Limb (tissue), 2 donors: Measurements from ENCODE around the gene CMTM4.
"Not testable (repeated sequence)": the region's sequence is repeated elsewhere in the genome, so short reads cannot be mapped to it uniquely, and the experiment has no call there.

Experiments used
- DNase-seq, 2 donors: peaks; one replicate each; pipeline ENCODE4 v3.0.0-alpha.2; 2016; ENCODE audit errors: extremely low spot score in 2 of 2

The CMTM4 gene

DNA sequence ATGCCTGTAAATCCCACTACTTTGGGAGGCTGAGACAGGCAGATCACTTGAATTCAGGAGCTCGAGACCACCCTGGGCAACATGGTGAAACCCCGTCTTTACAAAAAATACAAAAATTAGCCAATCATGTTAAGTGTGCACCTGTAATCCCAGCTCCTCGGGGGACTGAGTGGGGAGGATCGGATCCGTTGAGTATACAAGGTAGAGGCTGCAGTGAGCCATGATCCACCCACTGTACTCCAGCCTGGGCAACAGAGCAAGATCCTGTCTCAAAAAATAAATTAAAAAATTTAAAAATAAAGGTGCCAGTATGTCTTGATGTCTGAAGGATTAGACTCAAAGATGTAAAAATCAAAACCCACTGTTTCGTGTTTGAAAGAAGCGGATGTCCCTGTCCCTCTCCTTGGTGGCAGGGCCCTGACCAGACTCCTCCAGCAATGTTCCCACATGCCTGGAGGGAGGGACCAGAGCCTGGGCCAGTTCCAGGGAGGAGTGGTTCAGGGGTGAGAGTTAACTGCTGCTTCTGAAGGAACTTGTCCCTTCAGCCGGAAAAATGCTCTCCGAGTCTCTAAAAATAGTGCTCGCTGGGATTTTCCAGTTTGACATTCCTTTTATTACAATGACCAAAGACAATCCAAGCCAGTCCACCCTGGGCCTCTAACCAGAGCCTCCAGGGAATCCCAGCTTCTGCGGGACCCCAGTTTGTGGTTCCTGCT lies 9.4 kb upstream of the CMTM4 start:
- DNase-seq: no peak

DNA sequence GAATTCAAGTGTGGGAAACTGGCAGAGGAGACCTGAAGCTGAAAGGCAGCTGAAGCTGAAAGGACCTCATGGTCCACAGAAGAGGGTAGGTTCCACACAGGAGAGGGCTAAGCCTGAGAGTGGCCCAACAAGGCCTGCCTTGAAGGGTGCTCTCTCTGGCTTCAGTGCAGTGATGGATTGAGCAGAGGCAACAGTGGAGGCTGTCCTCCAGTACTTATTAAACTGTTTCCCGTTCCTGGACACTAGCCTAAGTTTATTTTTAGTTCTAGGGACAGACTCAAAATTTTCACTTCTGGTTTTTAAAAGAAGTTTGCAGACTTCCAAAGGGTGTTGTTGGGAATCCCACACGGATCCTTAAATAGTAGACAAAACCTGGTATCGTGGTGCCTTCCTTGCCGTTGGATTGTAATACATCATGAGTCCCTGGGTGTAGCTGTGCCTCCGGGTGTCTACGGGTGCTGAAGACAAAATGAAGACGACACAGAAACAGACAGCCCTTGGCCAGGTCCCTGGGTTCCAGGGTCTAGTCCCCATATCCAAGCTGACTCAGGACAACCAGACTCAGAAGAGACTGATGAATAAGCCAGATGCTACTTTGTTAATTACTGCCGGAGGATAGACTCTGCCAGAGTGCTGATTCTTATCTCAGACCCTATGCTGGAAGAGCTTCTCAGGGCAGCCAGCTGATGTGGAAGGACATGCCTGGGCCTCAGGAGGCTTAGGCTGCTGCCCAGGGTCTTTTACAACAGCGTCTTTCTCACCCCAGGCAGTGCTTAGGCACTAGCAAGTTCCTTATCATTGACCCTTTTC lies 7.1 kb upstream of the CMTM4 start:
- DNase-seq: no peak

DNA sequence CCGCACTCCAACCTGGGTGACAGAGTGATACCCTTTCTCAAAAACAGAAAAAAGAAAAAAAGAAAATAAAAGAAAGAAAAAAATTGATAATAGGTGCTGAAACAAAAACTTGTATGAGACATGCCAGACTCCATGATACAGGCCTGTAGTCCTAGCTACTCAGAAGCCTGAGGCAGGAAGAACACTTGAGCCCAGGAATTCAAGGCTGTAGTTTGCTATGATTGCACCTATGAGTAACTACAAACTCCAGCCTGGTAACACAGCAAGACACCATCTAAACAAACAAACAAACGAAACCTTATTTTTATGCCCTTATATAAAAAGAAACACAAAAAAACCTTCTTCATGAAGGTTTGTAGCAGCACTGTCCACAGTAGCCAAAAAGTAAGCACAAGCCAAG lies 5.0 kb upstream of the CMTM4 start:
- no peak for DNase-seq

DNA sequence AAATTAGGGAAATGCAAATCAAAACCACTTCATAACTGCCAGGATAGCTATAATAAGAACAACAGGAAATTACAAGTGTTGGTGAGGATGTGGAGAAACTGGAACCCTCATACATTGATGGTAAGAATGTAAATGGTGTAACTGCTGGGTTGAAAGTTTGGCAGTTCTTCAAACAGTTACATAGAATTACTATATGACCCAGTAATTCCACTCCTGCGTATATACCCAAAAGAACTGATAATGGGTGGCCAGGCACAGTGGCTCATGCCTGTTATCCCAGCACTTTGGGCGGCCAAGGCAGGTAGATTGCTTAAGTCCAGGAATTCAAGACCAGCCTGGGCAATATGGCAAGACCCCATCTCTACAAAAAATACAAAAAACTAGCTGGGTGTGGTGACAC lies 4.5 kb upstream of the CMTM4 start:
- no peak for DNase-seq

DNA sequence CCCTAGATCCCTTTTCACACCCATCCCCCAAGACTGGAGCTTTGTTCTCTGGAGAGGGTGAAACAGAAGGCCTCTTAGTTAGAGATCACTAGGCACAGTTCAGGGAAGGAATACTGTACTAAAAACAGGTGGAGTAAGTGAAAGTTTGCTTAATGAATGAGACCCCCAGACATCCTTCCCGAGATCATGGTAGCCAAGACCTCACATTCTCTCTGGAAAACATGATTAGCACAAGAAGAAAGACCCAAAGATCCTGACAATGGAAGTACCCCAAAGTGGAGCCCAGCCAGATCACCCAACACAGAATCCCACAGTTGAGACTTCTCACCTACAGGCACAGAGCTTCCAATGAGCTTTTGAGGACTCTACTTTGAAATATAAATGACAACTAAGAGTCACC lies 3.4 kb upstream of the CMTM4 start:
- no peak for DNase-seq

DNA sequence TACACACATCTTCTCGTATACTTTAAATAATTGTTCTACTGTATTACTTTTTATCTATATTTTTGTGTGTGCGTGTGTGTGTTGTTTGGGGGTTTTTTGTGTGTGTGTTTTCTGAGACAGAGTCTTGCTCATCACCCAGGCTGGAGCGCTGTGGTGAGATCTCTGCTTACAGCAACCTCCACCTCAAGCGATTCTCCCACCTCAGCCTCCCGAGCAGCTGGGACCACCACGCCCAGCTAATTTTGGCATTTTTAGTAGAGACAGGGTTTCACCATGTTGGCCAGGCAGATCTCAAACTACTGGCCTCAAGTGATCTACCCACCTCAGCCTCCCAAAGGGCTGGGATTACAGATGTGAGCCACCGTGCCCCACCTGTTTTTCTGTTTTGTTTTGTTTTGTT lies 1.5 kb upstream of the CMTM4 start:
- DNase-seq: no peak

DNA sequence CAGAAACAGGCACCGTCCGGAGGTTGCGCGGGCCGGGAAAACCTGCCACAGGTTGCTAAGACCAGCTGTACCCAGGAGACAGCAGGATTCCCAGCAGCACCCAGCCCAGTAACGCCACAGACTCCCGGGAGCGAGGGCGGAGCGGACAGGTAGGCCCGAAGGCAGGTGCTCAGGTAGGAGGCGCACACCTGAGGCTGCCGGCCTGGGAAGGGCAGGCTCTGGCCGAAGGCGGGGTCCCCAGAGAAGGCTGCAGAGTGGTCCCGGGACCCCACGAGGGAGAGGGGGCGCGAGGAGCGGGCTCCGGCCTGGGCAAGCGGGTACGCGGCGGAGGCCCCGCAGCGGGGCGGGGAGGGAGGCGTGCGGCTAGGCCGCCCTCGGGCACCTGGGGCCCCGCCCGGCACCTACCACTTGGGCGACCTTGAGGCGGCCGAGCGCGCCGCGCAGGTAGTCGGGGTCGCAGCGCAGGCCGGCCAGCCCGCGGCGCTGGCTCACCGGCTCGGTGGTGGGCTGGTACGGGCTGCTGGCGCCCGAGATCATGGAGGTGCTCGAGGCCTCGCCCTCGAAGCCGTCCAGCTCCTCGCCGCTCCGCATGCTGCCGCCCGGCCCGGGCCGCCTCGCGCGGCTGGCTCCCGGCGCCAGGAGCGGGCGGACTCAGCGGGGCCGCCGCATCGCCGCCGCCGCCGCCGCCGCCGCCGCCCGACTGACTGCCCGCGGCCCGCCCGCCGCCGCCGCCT lies 441 bp downstream of the CMTM4 start:
- DNase-seq: peak in 1 of 2 donors; percentile 63

DNA sequence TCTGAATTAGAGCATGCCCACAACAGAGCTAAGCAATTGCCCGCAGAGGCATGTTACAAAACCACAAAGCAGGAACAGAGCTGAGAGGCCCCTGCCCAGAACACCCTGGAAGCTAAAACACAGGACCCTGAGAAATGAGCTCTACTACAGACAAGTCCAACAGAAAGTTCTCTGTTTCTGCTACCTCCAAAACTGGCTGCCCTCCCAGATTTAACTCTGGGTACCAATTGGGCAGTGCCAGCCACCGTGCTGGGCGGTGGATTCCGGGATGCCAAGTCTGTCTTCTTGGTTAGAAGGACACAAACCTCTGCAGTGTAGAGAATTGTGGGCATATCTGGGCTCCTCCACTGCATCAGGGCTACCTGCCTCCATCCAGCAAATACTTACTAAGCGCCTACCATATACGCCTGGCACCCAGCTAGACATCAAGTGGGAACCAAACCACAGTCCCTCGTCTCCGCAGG lies 1.0 kb downstream of the CMTM4 start:
- DNase-seq: no peak

DNA sequence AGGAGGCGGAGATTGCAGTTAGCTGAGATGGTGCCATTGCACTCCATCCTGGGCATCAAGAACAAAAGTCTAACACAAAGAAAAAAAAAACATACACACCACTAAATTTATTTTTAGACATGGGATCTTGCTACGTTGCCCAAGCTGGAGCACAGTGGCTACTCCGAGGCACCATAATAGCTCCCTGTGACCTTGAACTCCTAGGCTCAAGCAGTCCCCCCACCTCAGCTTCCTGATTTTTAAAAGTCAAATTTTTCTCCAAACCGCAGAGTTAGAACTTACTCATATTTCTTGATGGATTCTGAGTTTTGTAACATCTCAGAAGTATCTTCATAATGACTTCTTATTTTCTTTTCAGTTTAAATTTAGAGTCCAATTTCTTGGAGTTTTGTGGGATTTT lies 3.4 kb downstream of the CMTM4 start:
- DNase-seq: no peak

DNA sequence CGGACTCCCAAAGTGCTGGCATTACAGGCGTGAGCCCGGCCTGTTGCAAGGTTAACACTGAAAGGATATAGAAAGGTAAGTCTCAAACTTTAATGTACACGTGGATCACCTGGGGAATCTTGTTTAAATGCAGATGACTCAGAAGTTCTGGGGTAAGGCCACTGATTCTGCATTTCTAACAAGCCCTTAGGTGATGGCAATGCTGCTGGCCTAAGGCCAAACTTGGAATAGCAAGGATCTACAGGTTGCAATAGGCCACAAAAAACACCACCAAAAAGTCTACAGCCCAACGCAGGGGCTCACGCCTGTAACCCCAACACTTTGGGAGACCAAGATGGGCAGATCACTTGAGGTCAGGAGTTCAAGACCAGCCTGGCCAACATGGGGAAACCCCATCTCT lies 4.2 kb downstream of the CMTM4 start:
- DNase-seq: no peak

DNA sequence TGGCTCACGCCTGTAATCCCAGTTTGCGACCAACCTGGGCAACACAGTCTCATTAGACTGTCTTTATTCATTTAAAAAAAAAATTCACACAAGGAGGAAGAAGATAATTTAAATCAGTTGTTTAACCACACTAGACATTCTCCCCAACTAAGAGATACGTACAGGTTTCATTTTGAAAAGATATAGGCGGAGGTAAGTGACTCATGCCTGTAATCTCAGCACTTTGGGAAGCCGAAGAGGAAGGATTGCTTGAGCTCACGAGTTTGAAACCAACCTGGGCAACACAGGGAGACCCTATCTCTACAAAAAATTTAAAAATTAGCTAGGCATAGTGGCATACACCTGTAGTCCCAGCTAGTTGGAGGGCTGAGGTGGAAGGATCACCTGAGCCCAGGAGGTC lies 5.3 kb downstream of the CMTM4 start:
- DNase-seq: no peak

DNA sequence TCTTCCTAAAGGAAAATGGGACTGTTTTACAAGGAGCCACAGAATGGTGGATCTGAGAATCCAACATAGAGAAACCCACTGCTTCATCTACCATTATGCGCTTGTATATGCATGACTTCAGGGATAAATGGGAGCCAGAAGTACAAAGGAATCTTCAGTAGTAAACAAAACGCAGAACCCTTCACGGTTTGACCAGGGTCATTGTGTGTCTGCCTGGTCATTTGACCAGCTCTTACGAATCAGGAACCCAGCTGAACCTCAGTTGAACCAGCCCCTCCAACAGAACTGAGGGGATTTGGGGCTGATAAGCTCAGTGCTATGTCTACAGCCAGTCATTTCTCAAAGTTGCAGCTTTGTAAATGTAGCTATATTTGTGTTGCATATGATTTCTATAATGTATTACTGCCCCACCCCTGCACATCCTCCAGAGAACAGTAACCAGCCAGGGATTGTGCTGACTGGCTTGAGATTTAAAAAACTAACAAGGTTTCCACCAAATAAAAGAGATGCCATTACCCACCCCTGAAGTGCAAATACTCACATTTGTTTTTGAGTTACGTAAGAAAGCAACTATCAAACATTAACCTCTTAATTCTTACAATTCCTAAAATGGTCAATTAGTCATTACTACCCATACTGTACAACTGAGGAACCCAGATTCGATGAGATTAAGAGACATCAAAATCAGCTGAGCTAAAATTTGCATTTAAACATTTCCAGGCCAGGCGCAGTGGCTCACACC lies 6.3 kb downstream of the CMTM4 start:
- no peak for DNase-seq

DNA sequence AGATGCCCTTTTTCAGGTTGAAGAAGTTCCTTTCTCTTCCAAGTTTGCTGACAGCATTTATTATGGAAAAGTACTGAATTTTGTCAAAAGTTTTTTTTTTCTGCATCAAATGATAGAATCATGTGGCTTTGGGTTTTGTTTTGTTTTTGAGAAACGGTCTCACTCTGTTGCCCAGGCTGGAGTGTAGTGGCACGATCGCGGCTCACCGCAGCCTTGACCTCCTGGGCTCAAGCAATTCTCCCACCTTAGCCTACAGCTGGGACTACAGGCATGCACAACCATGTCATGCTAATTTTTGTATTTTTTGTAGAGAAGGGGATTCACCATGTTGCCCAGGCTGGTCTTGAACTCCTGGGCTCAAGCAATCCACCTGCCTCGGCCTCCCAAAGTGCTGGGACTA lies 7.3 kb downstream of the CMTM4 start:
- no peak for DNase-seq

DNA sequence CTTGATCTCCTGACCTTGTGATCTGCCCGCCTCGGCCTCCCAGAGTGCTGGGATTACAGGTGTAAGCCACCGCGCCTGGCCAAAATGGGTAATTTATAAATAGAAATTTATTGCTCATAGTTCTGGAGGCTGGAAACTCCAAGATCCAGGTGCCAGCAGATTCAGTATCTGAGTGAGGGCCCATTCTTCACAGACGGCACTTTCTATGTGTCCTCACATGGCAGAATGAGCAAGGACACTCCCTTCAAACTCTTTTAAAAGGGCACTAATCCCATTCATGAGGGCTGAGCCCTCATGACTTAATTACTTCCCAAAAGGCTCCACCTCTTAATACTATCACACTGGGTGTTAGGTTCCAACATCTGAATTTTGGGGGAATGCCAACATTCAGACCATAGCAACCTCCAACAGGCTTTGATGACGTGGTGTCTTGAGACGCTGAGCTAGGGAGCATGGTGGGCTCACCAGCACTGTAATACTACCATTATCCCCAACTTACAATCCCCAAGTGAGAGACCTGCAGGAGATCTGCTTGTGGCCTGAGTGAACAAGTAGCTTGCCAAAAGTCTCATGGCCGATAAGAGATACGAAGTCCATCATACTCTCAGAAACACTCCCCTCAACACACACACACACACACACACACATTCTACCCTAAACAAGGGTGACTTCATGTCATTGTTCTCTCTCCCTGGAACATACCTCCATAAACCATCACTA lies 8.5 kb downstream of the CMTM4 start:
- no peak for DNase-seq

DNA sequence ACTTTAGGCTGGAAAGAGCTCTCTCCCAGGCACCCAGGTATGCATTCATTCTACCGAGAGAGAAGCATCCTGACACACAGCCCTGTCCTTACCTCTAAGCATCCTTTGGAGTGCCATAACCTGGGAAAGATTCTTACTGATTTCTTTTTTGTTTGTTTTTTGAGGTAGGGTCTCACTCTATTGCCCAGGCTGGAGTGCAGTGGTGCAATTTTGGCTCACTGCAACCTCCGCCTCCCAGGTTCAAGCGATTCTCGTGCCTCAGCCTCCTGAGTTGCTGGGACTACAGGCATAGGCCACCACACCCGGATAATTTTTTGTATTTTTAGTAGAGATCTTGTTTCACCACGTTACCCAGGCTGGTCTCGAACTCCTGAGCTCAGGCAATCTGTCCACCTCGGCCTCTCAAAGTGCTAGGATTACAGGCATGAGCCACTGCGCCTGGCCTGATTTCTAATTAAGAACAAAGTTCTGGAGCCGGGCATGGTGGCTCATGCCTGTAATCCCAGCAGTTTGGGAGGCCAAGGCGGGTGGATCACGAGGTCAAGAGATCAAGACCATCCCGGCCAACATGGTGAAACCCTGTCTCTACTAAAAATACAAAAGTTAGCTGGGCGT lies 10.9 kb downstream of the CMTM4 start:
- not testable (repeated sequence) for DNase-seq

DNA sequence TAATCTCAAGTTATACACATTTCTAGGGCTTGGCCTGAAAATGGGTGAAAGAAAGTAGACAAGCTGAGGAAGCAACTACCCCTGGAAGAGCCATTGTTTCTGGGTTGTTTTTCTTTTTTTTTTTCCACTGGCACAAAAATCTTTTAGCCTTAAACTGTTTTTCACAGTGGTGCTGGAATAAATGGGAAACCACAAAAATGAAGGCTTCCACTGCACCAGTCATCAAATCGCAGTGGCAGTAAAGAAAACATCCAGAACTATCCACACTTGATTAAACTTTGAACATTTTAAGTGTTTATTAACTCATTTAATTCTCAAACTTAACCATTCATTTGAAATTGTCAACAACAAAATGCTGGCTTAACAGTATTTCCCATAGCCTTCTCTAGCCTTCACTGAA lies 14.3 kb downstream of the CMTM4 start:
- DNase-seq: no peak

DNA sequence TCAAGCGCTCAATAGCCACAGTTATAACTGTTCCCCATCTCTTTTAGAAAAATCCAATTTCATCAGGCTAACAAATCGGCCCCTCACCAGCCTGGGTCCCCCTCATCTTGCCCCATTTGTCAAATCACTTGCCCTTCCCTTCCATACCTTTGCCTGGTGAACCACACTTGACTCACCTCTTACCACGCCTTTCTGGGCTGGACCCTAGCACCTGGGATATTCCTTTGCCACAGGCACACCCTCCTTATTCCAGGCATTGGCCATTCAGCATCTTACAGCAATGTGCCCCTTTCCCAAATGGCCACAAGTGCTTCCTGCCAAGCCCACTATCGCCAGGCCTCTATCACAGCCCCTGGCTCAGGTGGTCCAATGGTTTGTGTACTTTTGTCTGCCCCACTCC lies 14.9 kb downstream of the CMTM4 start:
- no peak for DNase-seq

DNA sequence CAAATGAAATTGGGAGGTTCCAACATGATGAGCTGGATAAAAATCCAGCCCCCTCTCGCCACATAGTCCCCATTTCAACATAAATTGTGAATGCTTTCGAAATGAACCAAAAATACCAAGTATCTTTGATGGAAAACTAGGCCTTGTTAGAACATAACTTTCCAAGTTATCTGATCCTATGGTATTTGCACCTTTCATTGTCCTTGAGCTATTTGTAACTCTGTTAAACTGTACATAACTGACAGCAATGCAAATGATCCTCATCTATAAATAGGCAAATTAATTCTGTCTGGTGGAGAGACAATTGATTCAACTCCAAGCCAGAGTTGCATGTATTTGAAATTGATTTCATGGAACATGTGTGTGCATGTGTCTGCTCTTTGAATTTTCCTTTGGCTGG lies 18.2 kb downstream of the CMTM4 start:
- no peak for DNase-seq

DNA sequence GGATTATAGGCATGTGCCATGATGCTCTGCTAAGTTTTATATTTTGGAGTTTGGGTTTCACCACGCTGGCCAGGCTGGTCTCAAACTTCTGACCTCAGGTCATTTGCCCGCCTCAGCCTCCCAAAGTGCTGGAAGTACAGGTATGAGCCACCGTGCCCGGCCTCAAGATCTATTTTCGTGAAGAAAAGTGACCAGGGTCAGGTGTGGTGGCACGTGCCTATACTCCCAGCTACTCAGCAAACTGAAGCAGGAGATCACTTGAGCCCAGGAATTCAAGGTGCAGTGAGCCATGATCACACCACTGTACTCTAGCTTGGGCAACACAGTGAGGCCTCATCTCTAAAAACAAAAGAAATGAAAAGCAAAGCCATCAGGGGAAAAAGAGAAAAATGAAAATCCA lies 18.7 kb downstream of the CMTM4 start:
- DNase-seq: no peak

DNA sequence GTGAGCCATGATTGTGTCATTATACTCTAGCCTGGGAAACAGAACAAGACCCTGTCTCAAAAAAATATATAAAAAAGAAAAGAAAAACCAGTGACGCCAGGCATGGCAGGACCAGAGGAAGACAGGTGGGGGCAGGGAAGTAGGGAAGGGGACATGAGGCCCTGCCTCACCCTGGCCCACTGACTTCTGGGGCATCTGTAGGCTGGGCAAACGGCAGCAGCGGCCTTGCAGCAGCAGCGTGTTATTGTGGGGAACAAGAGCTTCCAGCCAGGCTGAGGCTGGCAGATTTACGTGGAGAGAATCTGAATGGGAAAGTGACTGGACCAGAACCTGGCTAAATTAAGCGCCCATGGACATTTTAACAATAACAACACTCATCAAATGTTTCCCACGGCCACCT lies 19.4 kb downstream of the CMTM4 start:
- DNase-seq: no peak

DNA sequence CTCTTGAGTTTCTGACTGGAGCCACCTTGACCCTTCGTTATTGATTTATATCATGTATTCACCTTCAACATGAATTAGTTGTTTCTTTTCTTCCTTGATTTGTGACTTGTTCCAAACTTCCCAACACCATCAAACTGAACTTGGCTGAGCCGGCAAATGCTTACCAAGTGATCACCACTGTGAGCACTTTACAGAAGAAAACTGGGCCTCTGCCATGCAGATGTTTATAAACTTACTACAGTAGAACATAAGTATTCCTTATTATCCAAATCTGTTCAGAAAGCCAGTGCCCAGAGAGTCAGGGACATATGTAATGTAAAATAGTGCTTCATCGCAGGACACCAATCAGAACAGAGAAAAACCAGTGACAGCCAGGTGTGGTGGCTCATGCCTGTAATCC lies 19.9 kb downstream of the CMTM4 start:
- DNase-seq: no peak
